Caco-2 (cell line): ENCODE results near the gene HMCN2. TPM values are rescaled to one million over a fixed set of nuclear protein-coding genes. Genes with fewer than 3 reads are reported as not detected.

ENCODE experiments used
- BruUV-seq: library from RNA; stranded (reverse); fragments of 400-500 nt; replicated peaks from 2 replicates; lab custom pipeline; 2021; lab: Mats Ljungman, UMichigan
- CTCF ChIA-PET: fragments of 300-600 bp; sonication (Branson Sonifier 250); formaldehyde crosslinking; loops from one replicate; lab custom pipeline; 2022; ENCODE audit warnings: antibody characterized with exemption; lab: Charles Lee
- POLR2A ChIA-PET: fragments of 300-600 bp; sonication (Branson Sonifier 250); formaldehyde crosslinking; loops from one replicate; lab custom pipeline; 2022; ENCODE audit warnings: antibody characterized with exemption; lab: Charles Lee
- DNase-seq, 2 experiments: peaks; one replicate each; pipeline versions ENCODE4 v3.0.0 to v3.0.0-alpha.2; 2020 to 2022
- H3K27me3 ChIP-seq: replicated peaks from 2 replicates; pipeline ENCODE4 v1.6.0; 2011; ENCODE audit warnings: low read length; ENCODE audit not compliant: control insufficient read depth, insufficient read depth
- H3K36me3 ChIP-seq: 2 replicates; pipeline ENCODE4 v1.5.1; 2011; ENCODE audit warnings: low read length; ENCODE audit not compliant: control insufficient read depth, insufficient read depth
- H3K4me1 ChIP-seq: fragments of 250-450 bp; sonication (Bioruptor Pico); 2 replicates; pipeline ENCODE4 v1.5.1; 2020; ENCODE audit warnings: mild to moderate bottlenecking
- H3K4me3 ChIP-seq: 2 replicates; pipeline ENCODE4 v1.5.1; 2011; ENCODE audit warnings: low read depth, mild to moderate bottlenecking, control low read depth, low read length
- H3K9me3 ChIP-seq: fragments of 250-450 bp; sonication (Bioruptor Pico); 2 replicates; pipeline ENCODE4 v1.5.1; 2020; ENCODE audit warnings: mild to moderate bottlenecking, moderate library complexity
- H3K27ac Mint-ChIP-seq: one replicate; pipeline ENCODE4 v1.8.0; 2022; ENCODE audit warnings: mixed read lengths; ENCODE audit not compliant: unreplicated experiment
- H3K27me3 Mint-ChIP-seq: one replicate; pipeline ENCODE4 v1.8.0; 2022; ENCODE audit warnings: mixed read lengths; ENCODE audit not compliant: insufficient read depth, unreplicated experiment
- H3K36me3 Mint-ChIP-seq: one replicate; pipeline ENCODE4 v1.8.0; 2022; ENCODE audit warnings: mild to moderate bottlenecking, mixed read lengths; ENCODE audit not compliant: insufficient read depth, unreplicated experiment
- H3K4me1 Mint-ChIP-seq: one replicate; pipeline ENCODE4 v1.8.0; 2022; ENCODE audit warnings: low read depth, mixed read lengths; ENCODE audit not compliant: unreplicated experiment
- H3K4me3 Mint-ChIP-seq: one replicate; pipeline ENCODE4 v1.8.0; 2022; ENCODE audit warnings: mild to moderate bottlenecking, moderate library complexity, mixed read lengths; ENCODE audit not compliant: unreplicated experiment
- H3K9me3 Mint-ChIP-seq: one replicate; pipeline ENCODE4 v1.8.0; 2022; ENCODE audit warnings: mixed read lengths; ENCODE audit not compliant: unreplicated experiment
- CTCF ChIP-seq, 2 experiments: fragments of 200-600 bp in 1 of 2; IDR thresholded peaks; 1 replicate in 1 of 2; 2 replicates in 1 of 2; pipeline versions ENCODE4 v1.5.1 to v1.8.0; 2011 to 2022; ENCODE audit warnings: antibody characterized with exemption in 1 of 2, control low read depth in 1 of 2, inconsistent platforms in 1 of 2, low read depth in 1 of 2, low read length in 1 of 2, mild to moderate bottlenecking in 1 of 2, moderate library complexity in 1 of 2; ENCODE audit not compliant: insufficient read depth in 1 of 2, severe bottlenecking in 1 of 2, unreplicated experiment in 1 of 2
- intact Hi-C: fragments of 100-400 bp; cut with micrococcal nuclease; formaldehyde crosslinking; loops from one replicate; pipeline ENCODE4 v1.10.0; 2022; ENCODE audit not compliant: unreplicated experiment
- total RNA-seq: library from RNA; stranded (reverse); gene quantifications from 2 replicates; pipeline ENCODE4 v1.2.3, GENCODE V29; 2022

HMCN2 gene
- total RNA-seq, 1 experiment from 2014 or later = 0.41 TPM

GRCh38 chr9:130346431-130346830, 80.9 kb downstream of the HMCN2 start:
- Mint-ChIP-seq H3K36me3 (no peaks in the 10 kb centered on the region), H3K4me3 (no peak overlapping the region), H3K27ac (no peak overlapping the region), H3K9me3 (no peaks in the 10 kb centered on the region), H3K4me1 (no peaks in the 10 kb centered on the region), H3K27me3 (no peaks in the 10 kb centered on the region)
- ChIA-PET CTCF (interaction anchor here (0.5 kb wide), 1 partner anchor 114 kb away, joined by 3 read pairs; no protein-coding TSS in a partner anchor), POLR2A (no interaction called here)
- Histone ChIP-seq H3K36me3 (no peaks in the 10 kb centered on the region), H3K4me1 (no peaks in the 10 kb centered on the region), H3K27me3 (no peaks in the 10 kb centered on the region), H3K4me3 (no peak overlapping the region), H3K9me3 (no peaks in the 10 kb centered on the region)
- TF ChIP-seq CTCF (IDR thresholded peaks at IDR 0.05; ENCODE audit: insufficient read depth in 1 of 2, low read depth in 1 of 2, low read length in 1 of 2, severe bottlenecking in 1 of 2, unreplicated experiment in 1 of 2) = no peak
- no peak for DNase-seq
- BruUV-seq = no TSS peak
- intact Hi-C loops = no loop called here

- H3K27me3 Mint-ChIP-seq = no peaks in the 10 kb centered on the region
- Histone ChIP-seq H3K36me3 (no peaks in the 10 kb centered on the region), H3K27me3 (no peaks in the 10 kb centered on the region), H3K4me1 (no peaks in the 10 kb centered on the region), H3K9me3 (no peaks in the 10 kb centered on the region), H3K4me3 (no peak overlapping the region)
- no peak overlapping the region for H3K27ac Mint-ChIP-seq
- H3K36me3 Mint-ChIP-seq = no peaks in the 10 kb centered on the region
- intact Hi-C loops = no loop called here
- H3K9me3 Mint-ChIP-seq = no peaks in the 10 kb centered on the region
- ChIA-PET POLR2A (no interaction called here), CTCF (no interaction called here)
- BruUV-seq = no TSS peak
- DNase-seq = no peak
- TF ChIP-seq CTCF (IDR thresholded peaks at IDR 0.05; ENCODE audit: insufficient read depth in 1 of 2, low read depth in 1 of 2, low read length in 1 of 2, severe bottlenecking in 1 of 2, unreplicated experiment in 1 of 2) = no peak
- no peak overlapping the region for H3K4me3 Mint-ChIP-seq
- no peaks in the 10 kb centered on the region for H3K4me1 Mint-ChIP-seq
Measured at GRCh38 chr9:130347036-130347435, 81.5 kb downstream of the HMCN2 start.

- Mint-ChIP-seq H3K4me3 (no peak overlapping the region), H3K27me3 (no peaks in the 10 kb centered on the region), H3K36me3 (no peaks in the 10 kb centered on the region), H3K27ac (no peak overlapping the region), H3K9me3 (no peaks in the 10 kb centered on the region), H3K4me1 (no peaks in the 10 kb centered on the region)
- ChIA-PET CTCF (interaction anchor here (0.5 kb wide), 1 partner anchor 101 kb away, joined by 7 read pairs; no protein-coding TSS in a partner anchor), POLR2A (no interaction called here)
- intact Hi-C loops = no loop called here
- Histone ChIP-seq H3K4me3 (no peak overlapping the region), H3K27me3 (no peaks in the 10 kb centered on the region), H3K9me3 (no peaks in the 10 kb centered on the region), H3K36me3 (no peaks in the 10 kb centered on the region), H3K4me1 (no peaks in the 10 kb centered on the region)
- TF ChIP-seq CTCF (IDR thresholded peaks at IDR 0.05; ENCODE audit: insufficient read depth in 1 of 2, low read depth in 1 of 2, low read length in 1 of 2, severe bottlenecking in 1 of 2, unreplicated experiment in 1 of 2) = peak in 1 of 2 experiments; percentile 15
- BruUV-seq = no TSS peak
- DNase-seq = no peak
Measured at GRCh38 chr9:130347931-130348330, 82.4 kb downstream of the HMCN2 start.
